Measurements from ENCODE around the gene IFRD1. TPM values are rescaled to one million over a fixed set of nuclear protein-coding genes. Genes with fewer than 3 reads are reported as not detected.

Gene IFRD1
- total and polyA plus RNA-seq, 2 donors (not counting 3 experiments of a cell fraction or from before 2014, with no cell fraction given): 16.8 to 43.3 TPM

GRCh38 chr7:112427984-112428383 lies 22.3 kb upstream of the IFRD1 start:
- Histone ChIP-seq H4K20me1 (replicated peaks; ENCODE audit: control insufficient read depth, extremely low read depth, insufficient read depth, low read length) (no peaks in the 10 kb centered on the region), H3K36me3 (ENCODE audit: control insufficient read depth in 2 of 2, extremely low read depth in 1 of 2, insufficient read depth in 2 of 2, low read length in 2 of 2) (no peaks in the 10 kb centered on the region), H3K4me2 (ENCODE audit: insufficient read depth, low read length) (no peak overlapping the region), H3K79me2 (ENCODE audit: control insufficient read depth, insufficient read depth, low read length) (no peaks in the 10 kb centered on the region), H3K27me3 (ENCODE audit: control insufficient read depth in 2 of 2, insufficient read depth in 2 of 2, low read length in 2 of 2) (no peaks in the 10 kb centered on the region), H3K9ac (replicated peaks; ENCODE audit: extremely low read depth, insufficient read depth, low read length) (no peak overlapping the region), H3K4me1 (ENCODE audit: control insufficient read depth, extremely low read depth, insufficient read depth, low read length) (peaks cover 9% of the 10 kb centered on the region), H2AFZ (ENCODE audit: low read depth, low read length) (no peak overlapping the region), H3K9me1 (replicated peaks; ENCODE audit: control insufficient read depth, extremely low read depth, insufficient read depth, low read length) (no peaks in the 10 kb centered on the region), H3K27ac (ENCODE audit: insufficient read depth, low read depth, low read length) (no peak overlapping the region), H3K4me3 (replicated peaks in 1 of 3; ENCODE audit: insufficient read depth in 1 of 3, low read depth in 1 of 3, low read length in 3 of 3) (no peak overlapping the region), H3K9me3 (replicated peaks; ENCODE audit: control insufficient read depth, insufficient read depth, low read length) (no peaks in the 10 kb centered on the region)
- dilution Hi-C loops (cut with MboI; ENCODE audit: extremely low pct_ligation_motif_present, low sequenced_read_pairs) (no loop called here), intact Hi-C loops (cut with micrococcal nuclease) (no loop called here)
- FAIRE-seq: no peak
- ChIA-PET CTCF (interaction anchor here (1.4 kb wide), 1 partner anchor 12 kb away, joined by 3 read pairs; no protein-coding TSS in a partner anchor), POLR2A (interaction anchor here (1.9 kb wide), 1 partner anchor 23 kb away, joined by 8 read pairs; the partner anchor contains the start of gene IFRD1)
- no TSS peak for BruUV-seq (replicated peaks)
- no peak for DNase-seq (ENCODE audit: low read depth, low spot score)
- no peak for TF ChIP-seq MAX (IDR thresholded peaks at IDR 0.05; ENCODE audit: insufficient read depth, insufficient read length)
- no peak for TF ChIP-seq EZH2 (IDR thresholded peaks at IDR 0.05; ENCODE audit: borderline replicate concordance, low read depth, low read length, severe bottlenecking)
- TF ChIP-seq JUN (IDR thresholded peaks at IDR 0.05; ENCODE audit: borderline replicate concordance, insufficient read depth, insufficient read length, low read depth): no peak
- no peak for TF ChIP-seq GATA2 (IDR thresholded peaks at IDR 0.05; ENCODE audit: insufficient read depth, insufficient read length, low read depth, low read length)
- TF ChIP-seq FOS (IDR thresholded peaks at IDR 0.05; ENCODE audit: borderline replicate concordance, insufficient read depth, low read length): no peak
- TF ChIP-seq POLR2AphosphoS5 (IDR thresholded peaks at IDR 0.05; ENCODE audit: insufficient read depth, low read depth, low read length): no peak
- no peak for TF ChIP-seq CTCF (IDR thresholded peaks at IDR 0.05; ENCODE audit: extremely low read depth in 1 of 2, insufficient read depth in 1 of 2, low read depth in 1 of 2, low read length in 2 of 2)
- TF ChIP-seq MYC (IDR thresholded peaks at IDR 0.05; ENCODE audit: low read depth, low read length): no peak
- no peak for TF ChIP-seq POLR2A (IDR thresholded peaks at IDR 0.05; ENCODE audit: low read depth, low read length)
